ENCODE measurements around the gene EHBP1L1.
A peak's percentile ranks its signal among the peaks of the same experiment; 100 is the strongest.
"Not testable (repeated sequence)": the region's sequence is repeated elsewhere in the genome, so short reads cannot be mapped to it uniquely, and the experiment has no call there.

Gene EHBP1L1

GRCh38 chr11:65562788-65563187 lies 13.1 kb upstream of the EHBP1L1 start:
- Mint-ChIP-seq H3K27me3 (ENCODE audit: low read depth, poor library complexity) (peaks cover 4% of the 10 kb centered on the region), H3K36me3 (ENCODE audit: low read depth) (no peaks in the 10 kb centered on the region), H3K4me3 (no peak overlapping the region), H3K9me3 (no peaks in the 10 kb centered on the region), H3K27ac (no peak overlapping the region), H3K4me1 (peaks cover 67% of the 10 kb centered on the region)
- no peak for TF ChIP-seq CTCF (IDR thresholded peaks at IDR 0.05)
- DNase-seq = no peak

- Mint-ChIP-seq H3K27ac (no peak overlapping the region), H3K27me3 (ENCODE audit: low read depth, poor library complexity) (peaks cover 4% of the 10 kb centered on the region), H3K36me3 (ENCODE audit: low read depth) (no peaks in the 10 kb centered on the region), H3K4me1 (peaks cover 75% of the 10 kb centered on the region), H3K4me3 (no peak overlapping the region), H3K9me3 (no peaks in the 10 kb centered on the region)
- TF ChIP-seq CTCF (IDR thresholded peaks at IDR 0.05) = no peak
- no peak for DNase-seq
Measured at GRCh38 chr11:65563601-65564000, 12.3 kb upstream of the EHBP1L1 start.

GRCh38 chr11:65564879-65565559 lies 10.8 kb upstream of the EHBP1L1 start:
- not testable (repeated sequence) for H3K36me3 Mint-ChIP-seq (ENCODE audit: low read depth); H3K9me3 Mint-ChIP-seq; H3K27me3 Mint-ChIP-seq (ENCODE audit: low read depth, poor library complexity); H3K4me3 Mint-ChIP-seq; H3K27ac Mint-ChIP-seq; DNase-seq
- peaks cover 76% of the 10 kb centered on the region for H3K4me1 Mint-ChIP-seq

GRCh38 chr11:65565624-65566453 lies 10.0 kb upstream of the EHBP1L1 start:
- Mint-ChIP-seq H3K36me3 (ENCODE audit: low read depth) (no peaks in the 10 kb centered on the region), H3K27ac (no peak overlapping the region), H3K9me3 (no peaks in the 10 kb centered on the region), H3K4me1 (peaks cover 75% of the 10 kb centered on the region), H3K27me3 (ENCODE audit: low read depth, poor library complexity) (peaks cover 6% of the 10 kb centered on the region), H3K4me3 (no peak overlapping the region)
- DNase-seq = no peak
- no peak for TF ChIP-seq CTCF (IDR thresholded peaks at IDR 0.05)

- Mint-ChIP-seq H3K9me3 (no peaks in the 10 kb centered on the region), H3K4me3 (peak overlapping the region; percentile 97), H3K27ac (peak overlapping the region; percentile 98), H3K4me1 (peaks cover 77% of the 10 kb centered on the region), H3K36me3 (ENCODE audit: low read depth) (no peaks in the 10 kb centered on the region), H3K27me3 (ENCODE audit: low read depth, poor library complexity) (peaks cover 2% of the 10 kb centered on the region)
- TF ChIP-seq CTCF (IDR thresholded peaks at IDR 0.05) = no peak
- no peak for DNase-seq
Measured at GRCh38 chr11:65569164-65569972, 6.5 kb upstream of the EHBP1L1 start.

Data from nephron progenitor cell (in vitro differentiated cells).